Measurements from ENCODE around the gene KRT80. TPM values are rescaled to one million over a fixed set of nuclear protein-coding genes. Genes with fewer than 3 reads are reported as not detected.

Gene KRT80
- total RNA-seq, 1 donor from 2014 or later: not detected

DNA sequence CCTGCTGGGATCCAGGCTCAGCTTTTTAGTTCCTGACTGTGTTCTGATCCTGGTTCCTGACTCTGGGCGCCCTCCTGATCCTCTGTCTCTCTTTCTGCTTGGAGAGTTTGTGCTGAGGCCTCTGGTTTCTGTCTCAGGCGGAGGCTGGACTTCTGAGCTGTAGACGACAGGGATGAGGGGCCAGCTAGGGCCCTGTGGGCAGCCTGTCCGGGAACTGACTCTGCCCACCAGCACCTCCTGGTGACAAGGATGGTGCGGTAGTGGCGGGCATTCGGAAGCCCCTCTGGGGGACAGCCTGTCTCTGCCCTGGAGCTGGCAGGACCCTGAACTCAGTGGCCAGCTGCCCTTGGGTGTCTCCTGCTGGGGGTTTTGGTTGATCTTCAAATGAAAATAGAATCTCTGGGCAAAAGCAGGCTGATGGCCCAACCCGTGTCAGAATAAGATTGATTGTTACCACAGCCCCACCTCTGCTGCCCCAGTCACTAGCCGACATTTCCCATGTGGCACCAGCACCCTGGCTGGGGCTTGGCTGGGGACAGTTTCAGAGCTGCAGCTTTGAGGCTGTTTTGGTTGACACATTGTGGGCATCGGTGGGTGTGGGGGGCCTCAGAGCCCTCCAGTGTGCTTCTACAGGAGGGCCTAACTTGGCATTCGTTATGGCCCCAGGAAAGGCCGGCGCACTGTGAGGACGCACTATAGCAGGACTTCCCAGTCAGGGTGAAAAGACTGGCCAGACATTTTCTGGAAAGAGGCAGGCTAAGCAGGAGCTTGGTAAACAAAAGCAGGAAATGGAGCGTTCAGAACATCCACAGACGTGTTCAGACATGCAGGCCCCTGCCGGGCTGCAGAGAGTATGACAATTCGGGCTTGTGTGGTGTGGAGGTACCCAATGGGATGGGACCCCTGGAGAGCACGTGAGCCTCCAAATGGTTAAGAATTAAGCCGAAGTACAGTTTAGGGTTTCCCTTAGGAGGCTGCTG lies 16.2 kb downstream of the KRT80 start:
- H3K27me3 Mint-ChIP-seq (ENCODE audit: unreplicated experiment): peaks cover 4% of the 10 kb centered on the region
- no peaks in the 10 kb centered on the region for H3K36me3 Mint-ChIP-seq (ENCODE audit: unreplicated experiment)
- H3K4me3 Mint-ChIP-seq (ENCODE audit: unreplicated experiment): no peak overlapping the region
- no peaks in the 10 kb centered on the region for H3K4me1 Mint-ChIP-seq (ENCODE audit: low read depth, unreplicated experiment)
- no peak overlapping the region for H3K27ac Mint-ChIP-seq (ENCODE audit: unreplicated experiment)
- TF ChIP-seq, protein P1, sequence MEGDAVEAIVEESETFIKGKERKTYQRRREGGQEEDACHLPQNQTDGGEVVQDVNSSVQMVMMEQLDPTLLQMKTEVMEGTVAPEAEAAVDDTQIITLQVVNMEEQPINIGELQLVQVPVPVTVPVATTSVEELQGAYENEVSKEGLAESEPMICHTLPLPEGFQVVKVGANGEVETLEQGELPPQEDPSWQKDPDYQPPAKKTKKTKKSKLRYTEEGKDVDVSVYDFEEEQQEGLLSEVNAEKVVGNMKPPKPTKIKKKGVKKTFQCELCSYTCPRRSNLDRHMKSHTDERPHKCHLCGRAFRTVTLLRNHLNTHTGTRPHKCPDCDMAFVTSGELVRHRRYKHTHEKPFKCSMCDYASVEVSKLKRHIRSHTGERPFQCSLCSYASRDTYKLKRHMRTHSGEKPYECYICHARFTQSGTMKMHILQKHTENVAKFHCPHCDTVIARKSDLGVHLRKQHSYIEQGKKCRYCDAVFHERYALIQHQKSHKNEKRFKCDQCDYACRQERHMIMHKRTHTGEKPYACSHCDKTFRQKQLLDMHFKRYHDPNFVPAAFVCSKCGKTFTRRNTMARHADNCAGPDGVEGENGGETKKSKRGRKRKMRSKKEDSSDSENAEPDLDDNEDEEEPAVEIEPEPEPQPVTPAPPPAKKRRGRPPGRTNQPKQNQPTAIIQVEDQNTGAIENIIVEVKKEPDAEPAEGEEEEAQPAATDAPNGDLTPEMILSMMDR (IDR thresholded peaks at IDR 0.05; ENCODE audit: partially characterized antibody, unreplicated experiment): no peak
- DNase-seq: peak; percentile 14
- H3K9me3 Mint-ChIP-seq (ENCODE audit: unreplicated experiment): no peaks in the 10 kb centered on the region

DNA sequence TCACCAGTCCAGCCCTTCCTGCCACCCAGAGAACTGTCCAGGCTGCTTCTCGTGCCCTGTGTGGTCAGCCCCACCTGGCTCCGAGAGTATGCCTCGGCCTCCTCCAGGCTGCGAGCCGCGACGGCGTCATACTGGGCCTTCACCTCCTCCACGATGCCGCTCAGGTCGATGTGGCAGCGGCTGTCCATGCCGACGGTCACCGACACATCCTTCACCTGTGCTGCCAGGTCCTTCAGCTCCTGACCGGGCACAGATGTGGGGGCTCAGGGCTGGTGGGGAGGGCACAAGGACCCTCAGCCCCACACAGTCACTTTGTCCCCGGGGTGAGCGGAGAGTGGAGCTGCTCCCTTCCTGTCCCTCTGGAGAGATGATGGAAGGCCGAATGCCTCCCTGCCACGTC lies 18.3 kb downstream of the KRT80 start:
- Mint-ChIP-seq H3K4me1 (ENCODE audit: low read depth, unreplicated experiment) (no peaks in the 10 kb centered on the region), H3K27me3 (ENCODE audit: unreplicated experiment) (peaks cover 6% of the 10 kb centered on the region), H3K4me3 (ENCODE audit: unreplicated experiment) (no peak overlapping the region), H3K27ac (ENCODE audit: unreplicated experiment) (no peak overlapping the region), H3K36me3 (ENCODE audit: unreplicated experiment) (no peaks in the 10 kb centered on the region), H3K9me3 (ENCODE audit: unreplicated experiment) (no peaks in the 10 kb centered on the region)
- TF ChIP-seq, protein P1 (IDR thresholded peaks at IDR 0.05; ENCODE audit: partially characterized antibody, unreplicated experiment): no peak
- peak; percentile 12 for DNase-seq

DNA sequence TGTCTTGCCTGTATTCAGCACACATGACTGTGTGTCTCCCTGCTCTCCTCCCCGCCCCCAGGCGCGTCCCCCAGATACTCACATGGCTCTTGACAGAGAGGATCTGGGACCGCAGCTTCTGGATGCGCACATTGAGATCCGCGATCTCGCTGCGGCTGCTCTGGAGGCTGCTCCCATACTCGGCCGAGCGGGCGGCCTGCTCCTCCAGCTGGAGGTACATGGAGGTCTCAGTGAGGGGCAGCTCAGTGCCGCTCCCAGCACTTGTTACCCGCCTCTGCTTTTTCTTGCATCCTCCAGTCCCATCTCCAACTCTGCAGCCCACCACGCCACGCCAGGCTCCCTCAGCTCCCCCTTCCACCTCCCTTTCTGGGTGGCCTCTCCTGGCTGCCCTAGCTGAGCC lies 18.9 kb downstream of the KRT80 start:
- peaks cover 6% of the 10 kb centered on the region for H3K27me3 Mint-ChIP-seq (ENCODE audit: unreplicated experiment)
- H3K36me3 Mint-ChIP-seq (ENCODE audit: unreplicated experiment): no peaks in the 10 kb centered on the region
- H3K4me3 Mint-ChIP-seq (ENCODE audit: unreplicated experiment): no peak overlapping the region
- H3K4me1 Mint-ChIP-seq (ENCODE audit: low read depth, unreplicated experiment): no peaks in the 10 kb centered on the region
- DNase-seq: peak; percentile 17
- H3K27ac Mint-ChIP-seq (ENCODE audit: unreplicated experiment): no peak overlapping the region
- H3K9me3 Mint-ChIP-seq (ENCODE audit: unreplicated experiment): no peaks in the 10 kb centered on the region
- TF ChIP-seq, protein P1 (IDR thresholded peaks at IDR 0.05; ENCODE audit: partially characterized antibody, unreplicated experiment): no peak

DNA sequence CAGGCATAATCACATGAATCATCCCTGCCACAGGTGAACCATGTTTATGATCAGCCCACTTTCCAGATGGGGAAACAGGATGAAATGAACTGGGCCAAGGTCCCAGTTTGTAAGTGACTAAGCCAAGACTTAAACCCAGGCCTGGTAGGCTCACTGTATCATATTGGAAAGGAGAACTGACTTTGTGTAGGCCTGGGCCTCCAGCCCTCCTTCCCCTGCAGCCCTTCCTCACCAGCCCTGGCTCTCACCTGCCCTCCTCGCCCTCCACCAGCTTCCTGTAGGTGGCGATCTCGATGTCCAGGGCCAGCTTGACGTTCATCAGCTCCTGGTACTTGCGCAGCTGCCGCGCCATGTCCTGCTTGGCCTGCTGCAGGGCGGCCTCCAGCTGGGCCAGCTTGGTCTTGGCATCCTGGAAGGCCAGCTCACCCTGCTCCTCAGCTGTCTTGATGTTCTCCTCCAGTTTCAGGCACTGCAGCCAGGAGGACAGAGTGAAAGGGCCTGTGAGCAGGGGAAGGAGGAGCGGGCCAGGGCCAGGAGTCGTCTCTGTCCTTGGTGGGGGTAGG lies 19.8 kb downstream of the KRT80 start:
- peaks cover 6% of the 10 kb centered on the region for H3K27me3 Mint-ChIP-seq (ENCODE audit: unreplicated experiment)
- TF ChIP-seq, protein P1 (IDR thresholded peaks at IDR 0.05; ENCODE audit: partially characterized antibody, unreplicated experiment): peak; percentile 43
- H3K4me3 Mint-ChIP-seq (ENCODE audit: unreplicated experiment): no peak overlapping the region
- H3K27ac Mint-ChIP-seq (ENCODE audit: unreplicated experiment): no peak overlapping the region
- H3K36me3 Mint-ChIP-seq (ENCODE audit: unreplicated experiment): no peaks in the 10 kb centered on the region
- no peaks in the 10 kb centered on the region for H3K9me3 Mint-ChIP-seq (ENCODE audit: unreplicated experiment)
- peak; percentile 67 for DNase-seq
- no peaks in the 10 kb centered on the region for H3K4me1 Mint-ChIP-seq (ENCODE audit: low read depth, unreplicated experiment)

DNA sequence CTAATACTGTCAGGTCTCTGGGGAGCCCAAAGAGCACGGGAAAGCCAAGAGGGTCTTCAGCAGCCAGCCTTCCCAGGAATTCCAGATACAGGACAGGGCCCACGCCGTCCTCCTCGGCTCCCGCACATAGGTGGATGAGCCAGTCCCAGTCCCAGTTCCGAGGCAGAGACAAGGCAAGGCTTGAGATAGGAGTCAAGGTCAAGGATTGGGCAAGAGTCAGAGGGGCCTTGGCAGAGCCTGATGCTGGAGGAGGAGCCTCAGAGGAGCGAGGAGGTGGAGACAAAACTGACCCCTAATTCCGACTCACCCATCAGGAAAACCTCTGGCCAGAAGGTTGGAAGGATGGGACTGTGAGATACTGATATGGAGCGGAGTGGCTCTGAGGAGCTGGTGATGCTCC lies 21.0 kb downstream of the KRT80 start:
- H3K27ac Mint-ChIP-seq (ENCODE audit: unreplicated experiment): no peak overlapping the region

More for the DNA sequence above, 21.0 kb downstream of the KRT80 start:
- Mint-ChIP-seq H3K4me1 (ENCODE audit: low read depth, unreplicated experiment) (no peaks in the 10 kb centered on the region), H3K27me3 (ENCODE audit: unreplicated experiment) (peaks cover 6% of the 10 kb centered on the region), H3K36me3 (ENCODE audit: unreplicated experiment) (no peaks in the 10 kb centered on the region), H3K4me3 (ENCODE audit: unreplicated experiment) (no peak overlapping the region), H3K9me3 (ENCODE audit: unreplicated experiment) (peaks cover under 1% of the 10 kb centered on the region)
- TF ChIP-seq, protein P1 (IDR thresholded peaks at IDR 0.05; ENCODE audit: partially characterized antibody, unreplicated experiment): no peak
- peak; percentile 12 for DNase-seq
